BJ (cell line): ENCODE results near the gene ZNF281. TPM values are rescaled to one million over a fixed set of nuclear protein-coding genes. Genes with fewer than 3 reads are reported as not detected.

ENCODE experiments used
- CTCF ChIA-PET: fragments of 350-600 bp; formaldehyde crosslinking; extraction: SDS; loops from one replicate; lab custom pipeline; 2021; ENCODE audit warnings: antibody characterized with exemption, inconsistent platforms; lab: Yijun Ruan, JAX
- POLR2A ChIA-PET: fragments of 300-600 bp; sonication (Branson Sonifier 250); formaldehyde crosslinking; extraction: SDS; loops from one replicate; lab custom pipeline; 2021; ENCODE audit warnings: antibody characterized with exemption; lab: Charles Lee
- DNase-seq: peaks from one replicate; pipeline ENCODE4 v3.0.0-alpha.2; 2011; ENCODE audit warnings: low read depth
- H3K27me3 ChIP-seq: 2 replicates; pipeline ENCODE4 v1.6.0; 2011; ENCODE audit warnings: low read length; ENCODE audit not compliant: control insufficient read depth, insufficient read depth
- H3K36me3 ChIP-seq: 2 replicates; pipeline ENCODE4 v1.5.1; 2011; ENCODE audit warnings: low read length; ENCODE audit not compliant: control insufficient read depth, insufficient read depth
- H3K4me3 ChIP-seq: 2 replicates; pipeline ENCODE4 v1.5.1; 2011; ENCODE audit warnings: low read depth, mild to moderate bottlenecking, control low read depth, low read length
- polyA plus RNA-seq: library from polyadenylated mRNA; depleted of rRNA; stranded (reverse); fragments of >200 nt; gene quantifications from 2 replicates; pipeline ENCODE4 v1.2.3, GENCODE V29; 2011
- TF ChIP-seq, protein P1 (sequence below): IDR thresholded peaks from 2 replicates; pipeline ENCODE4 v1.5.1; 2011; ENCODE audit warnings: low read depth, mild to moderate bottlenecking, control low read depth, inconsistent platforms, low read length, moderate library complexity; ENCODE audit not compliant: insufficient read depth

ZNF281 gene
- polyA plus RNA-seq, 1 experiment, result 13.5 TPM

GRCh38 chr1:200392625-200393185, 17.1 kb downstream of the ZNF281 start:
- ChIA-PET POLR2A (no interaction called here), CTCF (no interaction called here)
- TF ChIP-seq, protein P1, sequence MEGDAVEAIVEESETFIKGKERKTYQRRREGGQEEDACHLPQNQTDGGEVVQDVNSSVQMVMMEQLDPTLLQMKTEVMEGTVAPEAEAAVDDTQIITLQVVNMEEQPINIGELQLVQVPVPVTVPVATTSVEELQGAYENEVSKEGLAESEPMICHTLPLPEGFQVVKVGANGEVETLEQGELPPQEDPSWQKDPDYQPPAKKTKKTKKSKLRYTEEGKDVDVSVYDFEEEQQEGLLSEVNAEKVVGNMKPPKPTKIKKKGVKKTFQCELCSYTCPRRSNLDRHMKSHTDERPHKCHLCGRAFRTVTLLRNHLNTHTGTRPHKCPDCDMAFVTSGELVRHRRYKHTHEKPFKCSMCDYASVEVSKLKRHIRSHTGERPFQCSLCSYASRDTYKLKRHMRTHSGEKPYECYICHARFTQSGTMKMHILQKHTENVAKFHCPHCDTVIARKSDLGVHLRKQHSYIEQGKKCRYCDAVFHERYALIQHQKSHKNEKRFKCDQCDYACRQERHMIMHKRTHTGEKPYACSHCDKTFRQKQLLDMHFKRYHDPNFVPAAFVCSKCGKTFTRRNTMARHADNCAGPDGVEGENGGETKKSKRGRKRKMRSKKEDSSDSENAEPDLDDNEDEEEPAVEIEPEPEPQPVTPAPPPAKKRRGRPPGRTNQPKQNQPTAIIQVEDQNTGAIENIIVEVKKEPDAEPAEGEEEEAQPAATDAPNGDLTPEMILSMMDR, result no peak
- no peak for DNase-seq
- no peaks in the 10 kb centered on the region for H3K27me3 ChIP-seq
- 0 out of 2 replicates have a peak, but pooled peaks cover 1% of the 10 kb centered on the region for H3K36me3 ChIP-seq
- H3K4me3 ChIP-seq, result no peak overlapping the region

DNA sequence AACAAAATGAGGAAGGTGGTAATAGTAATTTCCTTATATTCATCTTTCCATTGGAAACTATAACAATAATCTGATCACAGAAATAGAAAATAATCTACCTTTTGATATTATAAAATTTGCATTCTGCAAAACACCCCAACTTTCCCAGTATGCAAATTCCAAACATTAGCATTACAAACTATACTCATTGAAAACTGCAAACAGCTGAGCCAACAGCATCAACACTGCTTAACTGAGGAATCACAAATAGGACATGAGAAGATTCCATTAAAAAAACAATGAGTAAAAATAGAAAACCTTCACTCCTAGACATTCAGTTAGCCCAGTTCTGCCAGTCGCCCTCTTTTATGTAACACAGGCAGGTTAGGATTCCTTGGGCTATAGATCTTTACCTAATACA, 18.1 kb downstream of the ZNF281 start:
- TF ChIP-seq, protein P1, result no peak
- no peak for DNase-seq
- CTCF ChIA-PET, result interaction anchor here (0.7 kb wide), 1 partner anchor 97 kb away, joined by 3 read pairs; no protein-coding TSS in a partner anchor
- no peaks in the 10 kb centered on the region for H3K27me3 ChIP-seq
- POLR2A ChIA-PET, result no interaction called here
- no peak overlapping the region for H3K4me3 ChIP-seq
- 0 out of 2 replicates have a peak, but pooled peaks cover 1% of the 10 kb centered on the region for H3K36me3 ChIP-seq

DNA sequence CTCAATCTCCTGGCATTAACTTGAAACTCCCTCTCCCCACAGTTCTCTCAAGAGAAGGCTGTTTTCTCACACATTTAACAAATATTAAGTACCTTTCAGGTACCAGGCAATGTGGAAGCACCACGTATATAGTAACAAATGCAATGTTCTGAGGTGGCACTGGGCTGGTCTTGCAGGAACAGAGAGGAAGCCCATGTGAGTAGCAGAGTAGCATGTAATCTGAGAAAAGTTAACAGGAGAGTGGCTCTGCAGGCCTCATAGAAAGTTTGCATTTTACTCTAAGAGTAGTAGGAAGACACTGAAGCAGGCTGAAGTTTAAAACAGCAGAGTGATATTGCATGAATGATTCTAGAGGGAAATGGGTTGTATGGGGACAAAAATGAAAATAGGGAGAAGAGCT, 21.0 kb downstream of the ZNF281 start:
- no peak for DNase-seq
- Histone ChIP-seq H3K27me3 (no peaks in the 10 kb centered on the region), H3K36me3 (no peaks in the 10 kb centered on the region), H3K4me3 (no peak overlapping the region)
- ChIA-PET CTCF (no interaction called here), POLR2A (no interaction called here)
- TF ChIP-seq, protein P1, result no peak

DNA sequence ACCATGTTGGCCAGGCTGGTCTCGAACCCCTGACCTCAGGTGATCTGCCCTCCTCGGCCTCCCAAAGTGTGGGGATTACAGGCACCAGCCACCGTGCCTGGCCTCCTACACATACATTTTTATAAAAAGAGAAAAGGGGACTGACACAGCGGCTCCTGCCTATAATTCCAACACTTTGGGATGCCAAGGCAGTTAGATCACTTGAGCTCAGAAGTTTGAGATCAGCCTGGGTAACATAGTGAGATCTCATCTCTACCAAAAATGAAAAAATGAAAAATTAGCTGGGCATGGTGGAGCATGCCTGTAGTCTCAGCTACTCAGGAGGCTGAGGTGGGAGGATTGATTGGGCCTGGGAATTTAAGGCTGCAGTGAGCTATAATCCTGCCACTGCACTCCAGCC, 23.4 kb downstream of the ZNF281 start:
- H3K4me3 ChIP-seq, result no peak overlapping the region
- TF ChIP-seq, protein P1, result no peak
- H3K27me3 ChIP-seq, result no peaks in the 10 kb centered on the region
- CTCF ChIA-PET, result interaction anchor here (0.6 to 0.7 kb wide), 2 partner anchors 9 to 546 kb away, joined by 3 read pairs; no protein-coding TSS in a partner anchor
- no peak for DNase-seq
- H3K36me3 ChIP-seq, result no peaks in the 10 kb centered on the region
- POLR2A ChIA-PET, result interaction anchor here (0.7 to 1.0 kb wide), 2 partner anchors 12 to 23 kb away, joined by 4 to 10 read pairs; no protein-coding TSS in a partner anchor

DNA sequence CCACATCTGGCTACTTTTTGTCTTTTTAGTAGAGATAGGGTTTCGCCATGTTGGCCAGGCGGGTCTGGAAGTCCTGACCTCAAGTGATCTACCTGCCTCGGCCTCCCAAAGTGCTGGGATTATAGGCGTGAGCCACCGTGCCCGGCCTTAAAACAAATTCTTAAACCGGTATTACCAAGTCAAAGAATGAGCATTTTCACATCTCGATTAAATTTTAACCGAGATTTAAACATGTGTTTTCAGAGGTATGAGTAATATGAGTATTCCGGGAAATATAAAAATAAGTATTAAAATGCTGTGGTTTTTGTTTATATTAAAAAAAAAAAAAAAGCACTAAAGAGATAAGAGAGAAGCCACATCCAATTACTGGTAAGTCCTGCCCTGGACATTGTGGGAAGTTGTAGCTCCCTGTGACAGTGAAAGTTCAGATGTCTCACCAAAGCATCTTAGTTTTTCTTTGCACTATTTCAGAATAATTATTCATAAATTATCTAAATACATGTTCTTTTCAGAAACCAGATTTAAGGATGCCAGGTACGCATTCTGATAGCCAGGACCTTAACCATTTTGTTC, 24.9 kb downstream of the ZNF281 start:
- no peak for DNase-seq
- no peak overlapping the region for H3K4me3 ChIP-seq

More for the DNA sequence above, 24.9 kb downstream of the ZNF281 start:
- ChIA-PET POLR2A (no interaction called here), CTCF (no interaction called here)
- H3K27me3 ChIP-seq, result no peaks in the 10 kb centered on the region
- TF ChIP-seq, protein P1, result no peak
- no peaks in the 10 kb centered on the region for H3K36me3 ChIP-seq
